ACHN (cell line): ENCODE measurements around the gene RNF223.

Source experiments
- DNase-seq: peaks from one replicate; pipeline ENCODE4 v3.0.0-alpha.2; 2015
- in situ Hi-C: cut with HindIII; loops from 2 replicates; pipeline ENCODE4 v1.10.0; 2017; ENCODE audit warnings: low sequenced_read_pairs, low pct_ligation_motif_present, low pct_unique_long_range_greater_than_20kb

RNF223 gene

GRCh38 chr1:1073743-1074587, at the start of gene RNF223:
RNF223 (minus strand) TSS chr1:1074306; CDS start chr1:1072566, 1,740 bp downstream.
- in situ Hi-C loops = no loop called here
- DNase-seq = no peak

DNA sequence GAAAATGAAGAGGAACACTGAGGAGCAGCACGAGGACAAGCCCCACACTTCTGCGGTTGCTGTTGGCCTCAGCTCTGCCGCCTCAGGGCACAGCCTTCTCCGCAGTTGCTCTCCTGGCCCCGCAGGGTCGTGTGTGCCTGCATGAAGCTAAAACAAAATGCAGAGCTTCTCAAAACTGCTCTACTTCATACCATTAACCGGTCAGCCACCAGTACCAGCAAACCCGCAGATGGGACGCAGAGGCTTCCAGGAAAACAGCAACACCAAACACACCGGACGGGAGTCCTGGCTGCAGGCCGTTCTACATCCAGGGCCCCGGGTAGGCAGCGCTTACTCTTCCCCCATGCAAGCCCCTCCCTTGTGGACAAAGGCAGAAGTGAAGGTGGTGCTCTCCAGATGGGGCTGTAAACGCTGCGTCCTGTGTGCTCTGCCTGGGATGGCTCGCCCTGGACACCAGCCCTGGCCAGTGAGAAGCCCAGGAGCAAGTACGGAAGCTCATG, 48.9 kb upstream of the RNF223 start:
- DNase-seq = no peak
- in situ Hi-C loops = no loop called here

DNA sequence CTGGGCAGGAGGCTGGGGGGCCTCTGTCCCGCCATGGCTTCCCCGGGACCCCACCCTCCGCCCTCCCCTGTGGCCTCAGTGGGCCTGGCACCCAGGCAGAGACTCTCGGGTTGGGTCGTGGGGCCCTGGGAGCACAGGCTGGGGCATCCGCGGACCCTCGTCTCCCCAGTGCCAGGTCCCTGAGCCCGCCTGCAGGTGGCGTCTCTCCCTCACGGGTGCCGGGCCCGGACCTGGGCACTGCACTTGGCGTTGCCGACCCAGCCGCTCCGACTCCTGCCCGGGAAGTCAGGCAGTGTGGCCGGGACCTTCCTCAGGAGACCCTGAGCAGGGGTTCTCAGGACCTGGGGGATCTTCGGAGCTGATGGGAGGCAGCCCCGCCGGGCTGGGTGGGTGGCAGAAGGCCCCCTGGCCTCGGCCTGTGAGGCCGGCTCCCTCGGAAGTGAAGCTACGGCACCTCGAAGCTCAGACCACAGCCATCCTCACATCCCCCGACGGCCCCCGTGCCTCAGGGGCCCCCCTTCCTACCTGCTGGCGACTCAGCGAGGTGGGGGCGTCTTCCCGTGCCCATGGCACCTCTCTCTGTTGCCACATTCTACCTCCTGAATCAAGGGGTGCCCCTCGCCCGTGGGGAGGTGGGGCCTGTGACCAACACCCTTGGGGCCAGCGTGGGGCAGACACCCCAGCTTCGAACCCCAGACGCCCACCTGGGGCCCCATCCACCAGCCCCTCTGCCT, 48.1 kb upstream of the RNF223 start:
- in situ Hi-C loops = no loop called here
- peak; percentile 69 for DNase-seq

GRCh38 chr1:1121611-1122077, 47.5 kb upstream of the RNF223 start:
- in situ Hi-C loops = no loop called here
- DNase-seq = no peak

GRCh38 chr1:1120866-1121591, 46.9 kb upstream of the RNF223 start:
- DNase-seq = no peak
- in situ Hi-C loops = no loop called here

- DNase-seq = no peak
- in situ Hi-C loops = no loop called here
Measured at GRCh38 chr1:1120096-1120495, 46.0 kb upstream of the RNF223 start.

DNA sequence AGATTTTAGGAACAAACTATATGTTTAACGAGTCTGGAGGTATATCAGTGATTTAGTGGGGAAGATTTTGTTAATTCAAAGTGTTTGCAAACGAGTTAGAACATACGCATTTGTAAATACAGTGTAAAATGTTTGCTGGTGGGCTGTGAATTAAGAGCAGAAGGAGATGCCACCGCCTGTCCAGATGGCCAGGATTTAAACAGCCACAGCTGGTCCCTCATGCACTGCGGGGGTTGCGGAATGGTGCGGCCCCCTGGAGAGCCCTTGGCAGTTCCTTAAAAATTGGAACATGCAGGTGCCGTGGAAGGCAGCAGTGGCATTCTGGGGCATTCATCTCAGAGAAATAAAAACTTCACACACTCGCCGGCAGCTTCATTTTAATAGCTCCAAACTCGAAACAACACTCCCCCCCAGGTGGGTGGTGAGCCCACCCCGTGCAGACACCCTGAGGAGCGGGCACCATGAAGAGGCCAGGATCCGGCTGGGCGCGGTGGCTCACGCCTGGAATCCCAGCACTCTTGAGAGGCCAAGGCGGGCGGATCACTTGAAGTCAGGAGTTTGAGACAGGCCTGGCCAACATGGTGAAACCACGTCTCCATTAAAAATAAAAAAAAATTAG, 45.3 kb upstream of the RNF223 start:
- in situ Hi-C loops = no loop called here
- DNase-seq = no peak

DNA sequence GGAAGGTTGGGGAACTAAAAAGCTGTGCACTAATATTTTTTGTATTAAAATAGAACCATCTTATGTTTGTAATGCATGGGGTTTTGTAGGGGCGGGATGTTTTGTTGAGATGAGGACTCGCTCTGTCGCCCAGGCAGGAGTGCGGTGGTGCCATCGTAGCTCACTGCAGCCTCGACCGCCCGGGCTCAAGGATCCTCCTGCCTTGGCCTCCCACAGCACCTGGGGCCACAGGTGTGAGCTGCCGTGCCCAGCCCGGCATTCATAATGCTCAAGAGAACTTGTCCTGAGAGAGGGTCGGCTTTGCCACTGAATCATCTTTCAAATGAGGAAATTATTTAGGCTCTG, 44.7 kb upstream of the RNF223 start:
- in situ Hi-C loops = no loop called here
- no peak for DNase-seq

DNA sequence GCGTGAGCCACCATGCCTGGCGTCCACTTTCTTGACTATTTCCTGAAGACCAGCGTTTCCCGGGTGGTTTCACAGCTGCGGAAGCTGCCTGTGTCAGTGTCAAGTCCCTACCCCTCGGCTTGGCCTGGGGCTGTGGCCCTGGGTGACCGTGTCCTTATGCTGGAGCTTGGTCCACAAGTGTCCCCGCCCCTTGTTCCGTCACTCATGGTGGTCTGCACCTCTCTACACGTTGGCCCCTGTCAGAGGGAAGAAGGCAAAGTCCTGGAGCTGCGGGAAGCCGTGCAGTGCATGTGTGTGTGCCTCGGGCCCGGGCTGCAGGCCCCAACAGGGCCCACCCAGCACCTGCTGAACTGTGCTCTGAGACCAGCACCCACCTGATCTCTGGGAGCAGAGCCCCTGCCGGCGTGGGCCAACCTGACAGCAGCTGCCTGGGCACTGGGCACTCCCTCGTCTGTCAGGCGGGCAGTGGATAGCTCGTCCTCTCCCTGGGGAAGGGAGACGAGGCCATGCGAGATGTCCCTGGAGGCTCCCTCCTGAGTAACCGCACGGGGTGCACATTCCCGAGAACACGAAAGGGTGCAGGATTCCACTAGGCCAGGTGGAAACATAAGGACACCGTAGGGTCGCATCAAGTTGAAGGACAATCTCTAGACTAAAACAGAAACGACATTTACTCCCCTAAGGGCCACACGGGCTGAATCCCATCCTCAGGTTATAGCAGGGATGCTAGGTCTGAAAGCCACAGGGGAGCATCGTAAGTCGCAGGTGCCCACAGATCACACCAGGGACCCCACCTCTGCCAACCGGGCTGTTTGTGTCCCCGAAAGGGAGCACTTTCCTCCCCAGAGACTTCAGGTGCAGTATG, 44.1 kb upstream of the RNF223 start:
- in situ Hi-C loops = no loop called here

DNA sequence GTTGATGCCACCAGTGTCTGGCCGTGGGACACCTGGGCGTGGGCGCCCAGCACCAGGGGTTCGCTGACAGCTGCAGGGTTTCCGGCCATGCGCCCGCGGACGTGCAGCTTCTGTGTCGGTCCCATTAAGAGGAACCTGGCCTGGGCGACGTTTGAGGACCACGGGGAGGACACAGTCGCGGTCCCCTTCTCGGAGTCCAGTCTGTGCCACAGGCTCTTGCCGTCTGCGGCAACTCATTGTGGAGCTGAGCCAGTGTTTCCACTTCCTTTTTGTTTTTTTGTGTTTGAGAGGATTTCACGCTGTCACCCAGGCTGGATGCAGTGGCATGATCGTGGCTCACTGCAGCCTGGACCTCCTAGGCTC, 43.3 kb upstream of the RNF223 start:
- no peak for DNase-seq
- in situ Hi-C loops = no loop called here

More for the DNA sequence above, 44.1 kb upstream of the RNF223 start:
- DNase-seq = no peak

DNA sequence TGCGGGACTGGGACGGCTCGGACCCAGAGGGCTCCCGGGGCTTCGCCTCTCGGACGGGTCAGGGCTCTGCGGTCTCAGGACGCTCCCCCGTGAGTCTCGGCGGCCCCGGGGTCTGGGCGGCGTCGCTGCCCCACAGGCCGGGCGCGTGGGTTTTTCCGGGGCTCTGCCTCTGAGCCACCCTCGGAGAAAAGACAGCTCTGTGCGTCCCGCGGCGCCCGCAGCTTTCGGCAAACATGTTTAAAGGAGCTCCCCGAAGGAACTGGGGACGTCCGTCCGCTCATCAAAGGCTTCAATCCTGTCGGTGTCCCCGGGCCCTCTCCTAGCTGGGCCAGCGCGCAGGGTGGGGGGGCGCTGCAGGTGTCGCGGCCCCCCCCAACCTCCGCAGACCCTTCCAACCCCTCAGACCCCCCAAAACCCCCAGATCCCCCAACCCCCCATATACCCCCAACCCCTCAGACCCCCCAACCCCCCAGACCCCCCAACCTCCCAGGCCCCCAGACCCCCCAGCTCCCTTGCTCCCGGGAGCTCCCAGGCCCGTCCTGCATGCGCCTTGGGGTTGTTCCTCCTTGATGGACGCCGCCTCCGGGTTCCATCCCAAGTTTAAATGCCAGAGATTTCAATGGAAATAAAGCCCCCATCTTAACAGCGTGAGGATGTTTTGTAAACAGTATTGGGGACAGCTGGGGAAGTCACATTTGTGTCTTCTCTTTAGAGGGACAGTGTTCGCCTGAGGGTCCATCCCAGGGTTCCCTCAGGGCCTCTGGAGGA, 42.8 kb upstream of the RNF223 start:
- peak; percentile 6 for DNase-seq
- in situ Hi-C loops = no loop called here

DNA sequence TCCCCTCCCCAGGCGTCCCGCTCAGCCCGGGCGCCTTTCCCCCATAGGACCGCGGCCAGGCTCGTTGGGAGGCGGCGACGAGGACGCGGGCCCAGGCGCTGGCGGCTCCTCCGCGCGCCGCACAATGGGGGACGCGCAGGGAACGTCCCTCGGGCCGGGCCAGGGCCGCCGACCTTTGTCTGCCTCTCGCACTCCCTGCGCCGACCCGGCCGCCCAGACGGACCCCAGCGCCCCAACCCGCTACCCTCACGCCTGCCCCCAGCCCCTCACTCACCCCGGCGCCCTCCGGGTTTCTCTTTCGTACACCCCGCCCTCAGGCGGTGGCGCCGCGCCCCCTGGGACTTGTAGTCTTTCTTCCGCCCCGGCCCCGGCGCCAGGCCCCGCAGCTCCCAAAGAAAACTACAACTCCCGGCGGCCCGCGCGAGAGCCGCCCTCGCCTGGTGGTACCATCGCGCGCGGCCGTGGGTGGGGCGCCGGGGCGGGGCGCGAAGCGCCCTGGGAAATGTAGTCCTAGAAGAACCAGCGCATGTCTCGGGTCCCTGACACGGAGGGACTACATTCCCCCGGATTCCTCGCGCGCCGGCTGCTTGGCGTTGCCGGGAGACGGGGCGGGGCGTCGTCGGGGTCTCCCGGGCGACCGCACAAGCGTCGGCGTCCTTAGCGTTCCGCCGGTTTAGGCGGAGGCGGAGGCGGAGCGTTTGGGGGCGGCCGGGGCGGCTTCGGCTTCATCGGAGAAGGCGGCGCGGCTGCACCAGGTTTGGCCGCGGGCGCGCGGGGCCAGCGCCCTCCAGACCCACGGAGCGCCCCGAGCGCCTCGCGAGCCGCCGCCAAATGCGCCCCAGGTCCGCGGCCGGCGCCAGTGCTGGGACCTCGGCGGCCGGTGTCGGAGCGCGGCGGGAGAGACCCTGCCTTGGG, 41.9 kb upstream of the RNF223 start, which contains the start of gene C1orf159:
TSS of gene C1orf159 (minus strand) at position 304 of the 915 bp plus-strand sequence. CDS start 24,546 bp downstream, outside the sequence.
- DNase-seq = peak; percentile 96
- in situ Hi-C loops = no loop called here

DNA sequence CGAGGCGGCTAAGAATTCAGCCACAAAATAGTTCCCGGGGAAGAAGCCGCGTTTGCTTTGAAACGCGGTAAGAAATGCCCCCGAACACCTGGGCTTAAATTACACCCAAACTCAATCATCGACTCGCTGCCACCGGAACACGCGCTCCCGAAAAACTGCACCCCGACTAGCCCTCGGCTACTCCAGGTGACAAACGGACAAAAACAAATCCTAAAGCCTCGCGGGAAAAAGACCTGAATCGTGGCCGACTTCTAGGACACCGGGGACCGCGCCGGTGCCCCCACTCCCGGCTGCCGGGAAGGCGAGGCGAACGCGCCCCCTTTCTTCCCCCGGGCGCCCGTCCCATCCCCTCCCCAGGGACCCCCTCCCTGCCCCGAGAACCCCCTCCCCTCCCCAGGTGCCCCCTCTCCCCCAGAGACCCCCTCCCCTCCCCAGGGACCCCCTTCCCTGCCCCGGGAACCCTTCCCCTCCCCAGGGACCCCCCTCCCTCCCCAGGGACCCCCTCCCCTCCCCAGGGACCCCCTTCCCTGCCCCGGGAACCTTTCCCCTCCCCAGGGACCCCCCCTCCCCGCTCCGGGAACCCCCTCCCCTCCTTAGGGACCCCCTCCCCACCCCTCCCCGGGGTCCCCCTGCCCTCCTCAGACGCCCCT, 41.2 kb upstream of the RNF223 start:
- DNase-seq = no peak
- in situ Hi-C loops = no loop called here

DNA sequence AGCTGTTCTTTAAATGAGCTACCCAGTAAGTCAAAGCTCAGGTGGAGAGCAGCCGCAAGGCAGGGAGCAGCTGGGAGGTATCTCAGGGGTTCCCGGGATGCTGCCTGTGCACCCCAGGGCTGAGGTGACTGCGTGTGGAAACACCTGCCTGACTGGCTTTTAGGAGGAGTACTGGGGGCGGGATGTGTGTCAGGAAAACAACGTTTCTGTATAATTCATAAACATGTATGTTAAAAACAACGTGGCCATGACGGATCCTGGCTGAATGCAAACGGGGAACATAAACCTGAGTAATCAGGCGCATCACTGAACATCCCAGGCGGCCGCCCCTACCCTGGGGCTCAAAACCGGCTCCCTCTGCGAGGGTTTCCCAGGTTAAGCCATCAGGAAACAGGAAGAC, 40.3 kb upstream of the RNF223 start:
- no peak for DNase-seq
- in situ Hi-C loops = no loop called here

DNA sequence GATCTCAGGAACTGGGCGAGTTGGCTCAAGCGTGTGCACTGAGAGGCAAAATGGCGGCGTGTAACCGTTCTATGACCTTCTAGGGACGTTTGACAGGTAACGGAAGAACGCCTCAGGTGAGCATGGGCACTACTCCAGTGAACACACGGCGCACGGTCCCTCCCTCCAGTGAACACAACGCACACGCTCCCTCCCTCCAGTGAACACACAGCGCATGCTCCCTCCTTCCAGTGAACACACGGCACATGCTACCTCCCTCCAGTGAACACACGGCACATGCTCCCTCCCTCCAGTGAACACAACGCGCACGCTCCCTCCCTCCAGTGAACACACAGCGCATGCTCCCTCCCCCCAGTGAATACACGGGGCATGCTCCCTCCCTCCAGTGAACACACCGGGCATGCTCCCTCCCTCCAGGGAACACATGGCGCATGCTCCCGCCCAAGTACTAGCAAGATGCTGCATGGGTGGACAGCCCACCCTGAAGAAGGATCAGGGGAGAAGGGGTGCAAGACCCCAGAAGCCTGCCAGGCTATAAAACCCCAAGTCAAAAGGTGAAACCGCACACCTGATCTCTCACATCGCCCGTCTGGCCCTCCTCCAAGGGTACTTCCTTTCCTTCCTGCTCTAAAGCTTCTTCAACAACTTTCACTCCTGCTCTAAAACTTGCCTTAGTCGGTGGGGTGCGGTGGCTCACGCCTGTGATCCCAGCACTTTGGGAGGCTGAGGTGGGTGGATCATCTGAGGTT, 38.3 kb upstream of the RNF223 start:
- in situ Hi-C loops = no loop called here
- DNase-seq = no peak
